ENCODE measurements around the gene TBL1X.

TBL1X gene

DNA sequence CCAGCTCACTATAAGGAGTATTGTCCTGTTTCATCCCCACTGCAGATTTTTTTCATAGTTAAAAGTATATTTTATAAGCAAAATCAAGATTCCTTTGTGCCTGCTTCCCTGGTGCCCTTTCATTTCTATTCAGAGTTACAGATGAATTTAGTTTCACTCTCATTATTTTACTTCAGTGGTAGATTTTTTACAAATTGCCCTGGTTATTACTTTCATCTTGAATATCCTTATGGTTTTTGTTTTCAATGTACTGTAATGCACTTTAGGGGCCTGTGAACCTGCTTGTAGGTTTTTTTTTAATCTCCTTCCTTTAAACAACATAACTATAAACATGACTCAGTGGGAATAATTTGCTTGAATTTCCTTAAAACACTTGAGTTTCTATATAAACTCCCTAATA, 174.0 kb downstream of the TBL1X start:
- no peak for DNase-seq

DNA sequence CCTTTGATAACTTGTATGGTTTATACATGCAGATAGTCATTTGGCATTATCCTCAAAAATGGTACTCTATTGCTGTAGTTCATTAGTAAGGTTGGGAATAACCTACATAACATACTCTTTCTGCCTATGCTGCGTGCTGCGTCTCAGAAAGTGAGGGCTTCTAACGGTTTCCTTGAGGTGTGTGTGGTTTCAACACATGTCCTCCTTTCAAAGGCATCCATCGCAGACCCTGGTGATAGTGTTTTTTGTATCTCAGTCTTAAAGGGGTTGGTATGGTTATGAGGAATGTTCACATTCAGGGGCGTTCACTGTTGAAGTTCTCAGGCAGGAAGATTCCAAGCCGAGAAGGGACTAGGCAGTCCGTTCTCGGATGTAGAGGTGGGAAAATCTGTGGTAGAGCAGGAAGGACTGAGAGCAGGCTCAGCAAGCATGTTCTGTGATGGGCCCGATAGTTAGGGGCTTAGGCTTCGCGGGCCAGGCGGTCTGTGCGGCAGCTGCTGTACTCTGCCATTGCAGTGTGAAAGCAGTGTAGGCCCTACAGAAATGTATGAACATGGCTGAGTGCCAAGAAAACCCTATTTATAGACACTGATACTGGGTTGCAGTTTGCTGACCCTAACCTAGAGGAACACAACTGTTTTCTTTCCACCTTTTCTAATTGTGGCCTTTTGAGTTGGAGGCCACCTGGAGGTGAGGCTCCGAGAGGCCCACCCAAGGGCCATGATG, 177.6 kb downstream of the TBL1X start:
- DNase-seq: no peak

DNA sequence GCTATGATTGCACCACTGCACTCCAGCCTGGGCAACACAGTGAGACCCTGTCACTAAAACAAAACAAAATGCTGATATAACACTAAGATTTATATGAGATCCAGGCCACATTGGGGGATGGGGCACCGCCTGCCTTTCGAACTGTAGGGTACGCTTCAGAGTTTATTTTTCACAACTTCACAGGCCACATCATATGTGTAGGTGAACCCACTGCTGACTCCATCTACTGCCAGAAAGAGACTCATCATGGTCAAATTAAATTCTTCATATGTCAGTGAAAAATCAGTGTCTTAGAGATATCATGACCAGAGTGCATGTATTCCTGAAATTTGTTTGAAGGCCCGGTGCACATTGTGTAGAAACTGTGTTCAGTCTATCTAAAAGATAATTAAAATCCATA, 178.9 kb downstream of the TBL1X start:
- no peak for DNase-seq

DNA sequence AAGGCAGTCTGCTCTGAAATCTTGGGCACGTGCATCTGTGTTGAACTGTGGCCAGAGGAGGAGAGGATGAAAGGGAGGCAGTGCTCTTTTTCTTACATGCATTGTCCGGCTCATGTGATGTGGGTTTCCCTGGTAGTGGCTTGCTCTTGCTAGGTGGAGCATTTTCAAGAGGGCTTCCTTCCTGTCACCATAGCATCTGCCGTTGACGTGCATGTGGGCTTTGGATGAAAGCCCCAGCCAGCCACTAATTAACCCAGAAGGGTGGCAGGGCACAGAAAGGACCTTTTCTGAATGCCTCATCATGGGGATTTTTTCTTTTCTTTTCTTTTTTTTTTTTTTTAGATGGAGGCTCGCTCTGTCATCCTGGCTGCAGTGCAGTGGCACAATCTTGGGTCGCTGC, 179.5 kb downstream of the TBL1X start:
- DNase-seq: no peak

DNA sequence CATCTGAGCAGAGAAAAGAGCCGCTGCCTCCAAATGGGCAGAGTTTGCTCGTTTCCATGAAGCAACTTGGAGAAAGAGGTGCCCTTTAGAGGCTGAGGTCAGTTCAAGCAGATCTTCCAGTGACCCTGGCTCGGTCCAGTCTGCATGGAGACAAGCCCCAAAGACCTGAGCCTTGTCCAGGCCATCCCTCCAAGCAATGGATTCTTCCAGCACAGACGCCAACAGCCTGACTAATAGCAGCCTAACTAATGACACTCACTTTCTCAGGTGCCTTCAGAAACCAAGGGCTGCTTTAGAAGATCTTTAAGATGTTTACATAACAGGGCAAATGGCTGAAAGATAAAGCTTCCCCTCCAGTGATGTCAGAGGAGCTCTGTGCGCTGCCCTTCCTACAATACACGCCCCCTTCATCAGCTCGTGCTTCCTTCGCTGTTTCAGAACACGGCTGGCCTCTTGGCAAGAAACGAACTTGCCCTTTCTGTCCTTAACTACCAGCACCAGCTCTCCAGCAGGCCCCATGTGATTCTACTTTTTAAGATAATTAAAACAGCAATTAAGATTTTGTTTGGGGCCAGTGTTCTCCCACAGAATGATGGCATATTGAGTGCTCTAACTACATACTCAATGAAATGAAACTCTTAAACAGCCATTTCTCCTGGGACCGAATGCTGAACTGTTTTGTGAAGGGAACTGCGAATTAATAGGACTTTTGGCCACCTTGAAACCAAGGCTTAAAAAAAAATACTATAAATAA, 181.8 kb downstream of the TBL1X start:
- no peak for DNase-seq

DNA sequence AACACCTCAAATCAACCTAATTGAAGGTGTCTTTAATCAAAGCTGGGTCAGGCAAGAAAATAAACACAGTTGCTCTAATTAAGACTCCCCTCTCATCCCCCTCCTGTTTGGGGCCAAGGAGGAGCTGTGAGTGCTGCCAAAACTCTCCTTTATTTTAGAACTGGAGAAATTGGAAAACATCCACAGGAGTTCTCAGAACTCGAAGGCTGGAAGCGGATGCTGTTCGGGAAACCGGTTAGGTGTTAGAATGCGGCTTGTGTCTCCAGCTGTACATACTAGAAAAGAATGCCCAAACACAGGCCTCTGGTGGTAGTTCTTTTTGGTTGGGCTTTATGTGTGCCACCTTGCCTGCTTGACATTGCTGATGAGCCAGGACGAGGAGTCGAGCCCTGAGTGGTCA, 182.6 kb downstream of the TBL1X start:
- no peak for DNase-seq

DNA sequence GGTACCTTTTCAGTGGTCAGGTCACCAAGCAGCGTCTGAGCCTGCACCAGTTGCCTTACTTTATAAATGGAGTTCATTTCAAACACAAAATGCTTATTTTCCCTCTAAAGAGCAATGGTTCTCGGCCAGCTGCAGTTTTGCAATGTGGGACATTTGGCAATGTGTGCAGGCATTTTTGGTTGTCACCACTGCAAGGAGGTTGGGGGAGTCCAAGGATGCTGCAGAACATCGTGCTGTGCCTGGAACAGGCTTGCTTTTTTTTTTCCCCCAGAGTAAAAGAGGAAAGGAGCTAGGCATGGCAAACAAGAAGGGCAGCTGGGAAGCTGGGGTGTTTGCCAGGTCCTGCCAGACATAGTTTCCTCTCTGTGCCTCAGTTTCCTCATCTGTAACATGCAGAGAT, 185.2 kb downstream of the TBL1X start:
- DNase-seq: no peak

DNA sequence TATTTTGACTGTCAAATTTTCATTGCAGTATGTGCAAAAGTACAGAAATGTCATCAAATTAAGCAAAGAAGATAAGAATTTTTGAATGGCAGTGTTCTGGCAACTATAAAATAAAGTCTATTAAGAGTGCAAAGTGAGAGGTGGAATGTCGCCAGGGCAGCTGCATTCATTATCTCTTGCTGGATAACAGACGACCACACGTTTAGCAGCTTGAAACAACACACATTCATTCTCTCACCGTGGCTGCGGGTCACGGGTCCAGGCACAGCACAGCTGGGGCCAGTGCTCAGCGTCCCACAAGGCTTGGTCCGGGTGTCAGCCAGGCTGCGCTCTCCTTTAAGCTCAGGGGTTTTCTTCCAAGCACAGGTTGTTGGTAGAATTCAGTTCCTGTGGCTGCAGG, 186.9 kb downstream of the TBL1X start:
- DNase-seq: no peak

DNA sequence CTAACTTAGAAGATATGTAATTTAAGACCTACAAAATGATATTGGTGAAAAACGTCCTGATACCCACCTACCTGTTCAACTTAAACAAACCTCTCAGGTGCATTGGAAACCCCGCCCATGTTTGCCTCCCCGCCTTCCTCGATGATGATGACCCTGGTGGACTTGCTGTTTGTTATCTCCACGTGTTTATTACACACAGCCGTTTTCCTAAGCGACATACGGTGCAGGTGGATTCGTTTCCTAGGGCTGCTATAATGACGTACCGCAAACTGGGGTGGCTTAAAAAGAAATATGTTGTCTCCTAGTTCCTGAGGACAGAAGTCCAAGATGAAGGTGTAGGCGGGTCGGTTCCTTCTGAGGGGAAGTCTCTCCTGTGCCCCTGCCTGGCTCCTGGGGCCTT, 190.1 kb downstream of the TBL1X start:
- DNase-seq: no peak

DNA sequence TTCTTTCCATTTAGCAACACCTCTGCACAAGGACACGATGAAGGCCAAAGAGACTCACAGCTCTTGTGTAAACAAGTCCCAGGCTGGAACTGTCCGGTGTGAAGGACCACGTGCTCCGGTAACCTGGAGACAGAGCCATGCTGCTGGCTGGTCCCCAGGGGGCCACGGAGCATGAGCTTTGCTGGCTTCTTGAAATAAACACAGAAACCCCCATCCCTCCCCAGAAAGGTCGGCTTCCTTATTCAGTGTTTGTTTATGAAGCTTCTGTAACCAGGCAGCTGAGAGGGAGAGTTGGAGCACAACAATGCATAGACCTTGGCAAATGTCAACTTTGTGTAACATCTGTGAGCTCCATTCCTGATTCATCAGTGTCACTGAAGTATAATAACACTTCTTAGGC, 191.4 kb downstream of the TBL1X start:
- DNase-seq: no peak

DNA sequence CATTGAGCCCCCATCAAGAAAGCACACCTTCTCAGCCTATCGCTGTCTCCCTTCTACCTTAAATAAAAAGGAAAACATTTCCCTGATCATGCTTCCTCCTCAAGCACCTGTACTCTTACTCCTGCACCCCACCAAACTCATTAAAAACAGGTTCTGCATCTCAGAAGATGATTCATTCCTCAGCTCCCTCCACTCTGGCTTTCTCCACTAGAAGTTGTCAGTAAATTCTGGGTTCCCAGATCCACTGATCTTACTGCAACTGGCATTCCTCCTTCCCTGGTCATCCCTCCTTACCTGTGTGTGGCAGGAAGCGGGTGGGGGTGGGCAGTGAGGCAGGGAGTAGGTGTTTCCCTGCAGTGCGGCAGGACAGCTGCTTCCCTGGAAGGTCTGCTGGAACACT, 192.0 kb downstream of the TBL1X start:
- DNase-seq: no peak

DNA sequence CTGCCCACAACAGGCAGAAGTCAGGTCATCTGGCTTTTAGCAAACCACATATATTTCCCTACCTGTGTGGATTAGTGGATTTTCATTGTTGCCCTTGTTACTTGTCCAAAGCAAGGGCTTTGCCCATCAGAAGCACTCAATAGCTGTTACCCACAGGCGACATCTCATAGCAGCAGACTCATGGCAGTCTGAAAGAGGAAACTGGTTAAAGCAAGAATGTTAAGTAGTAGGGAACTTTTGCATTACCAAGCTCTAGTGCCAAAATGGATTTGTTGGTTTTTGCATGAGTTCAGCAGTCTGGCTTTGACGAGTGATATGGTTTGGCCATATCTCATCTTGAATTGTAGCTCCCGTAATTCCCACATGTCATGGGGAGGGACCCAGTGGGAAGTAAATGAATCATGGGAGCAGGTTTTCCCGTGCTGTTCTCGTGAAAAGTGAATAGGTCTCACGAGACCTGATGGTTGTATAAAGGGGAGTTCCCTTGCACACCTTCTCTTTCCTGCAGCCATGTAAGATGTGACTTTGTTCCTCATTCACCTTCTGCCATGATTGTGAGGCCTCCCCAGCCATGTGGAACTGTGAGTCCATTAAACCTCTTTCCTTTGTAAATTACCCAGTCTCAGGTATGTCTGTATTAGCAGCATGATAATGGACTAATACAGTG, 192.9 kb downstream of the TBL1X start:
- DNase-seq: no peak

DNA sequence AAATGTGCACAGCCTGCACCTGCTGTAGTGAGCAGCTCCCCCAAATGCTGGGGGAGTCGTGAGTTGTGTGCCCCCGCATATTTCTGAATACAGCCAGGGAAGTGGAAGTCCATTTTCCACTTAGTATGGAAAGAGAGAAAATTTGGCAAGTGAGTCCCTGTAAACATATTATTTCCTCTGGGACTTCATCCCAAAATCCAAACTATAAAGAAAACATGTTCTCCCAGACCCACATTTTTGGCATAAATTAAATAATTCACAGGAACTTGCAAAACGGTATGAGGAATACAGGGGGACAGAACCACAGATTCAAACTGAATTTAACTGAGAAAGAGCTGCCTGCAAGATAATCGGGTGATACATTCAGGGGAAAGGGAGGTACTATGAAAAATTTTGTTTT, 193.6 kb downstream of the TBL1X start:
- DNase-seq: no peak

DNA sequence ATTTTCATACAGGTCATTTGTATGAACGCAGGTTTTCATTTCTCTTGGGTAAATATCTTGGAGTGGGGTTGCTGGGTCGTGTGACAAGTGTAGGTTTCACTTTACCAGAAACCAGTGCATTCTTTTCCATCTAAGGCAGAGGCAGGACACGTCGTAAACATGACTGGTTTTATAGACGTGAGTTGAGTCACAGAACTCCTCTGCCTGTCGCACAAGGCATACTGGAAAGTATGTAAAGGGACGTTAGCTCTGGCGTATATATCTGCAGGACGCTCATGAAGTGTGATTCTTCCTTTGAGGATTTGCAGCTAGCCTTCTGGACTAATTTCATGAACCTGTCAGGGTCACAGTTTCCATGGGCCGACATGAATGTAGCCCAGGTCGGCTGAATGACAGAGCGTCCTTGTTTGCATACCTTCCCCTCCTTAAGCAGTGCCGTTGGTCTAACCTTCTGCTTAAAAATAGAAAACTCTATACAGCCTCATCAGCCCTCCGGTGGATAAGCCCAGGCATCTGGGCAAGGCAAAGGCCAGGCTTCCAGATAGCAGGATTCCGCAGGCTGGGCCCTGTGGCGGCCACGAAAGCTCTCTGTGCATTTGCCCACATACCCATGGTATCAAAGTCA, 194.8 kb downstream of the TBL1X start:
- no peak for DNase-seq

DNA sequence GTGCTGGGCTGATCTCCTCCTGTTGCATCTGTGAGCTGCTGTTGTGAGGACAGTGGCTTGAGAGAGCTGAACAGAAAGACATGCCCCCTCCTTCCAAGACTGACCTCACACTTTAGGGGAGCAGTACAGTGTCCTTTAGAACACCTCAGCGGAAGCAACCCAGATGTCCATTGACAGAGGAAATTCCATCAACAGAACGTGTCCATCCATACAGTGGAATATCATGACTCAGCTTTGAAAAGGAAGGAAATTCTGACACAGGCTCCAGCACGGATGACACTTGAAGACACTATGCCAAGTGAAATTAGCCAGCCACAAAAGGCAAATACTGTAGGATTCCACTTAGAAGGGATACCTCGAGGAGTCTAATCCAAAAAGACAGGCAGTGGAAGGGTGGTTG, 197.3 kb downstream of the TBL1X start:
- DNase-seq: no peak

DNA sequence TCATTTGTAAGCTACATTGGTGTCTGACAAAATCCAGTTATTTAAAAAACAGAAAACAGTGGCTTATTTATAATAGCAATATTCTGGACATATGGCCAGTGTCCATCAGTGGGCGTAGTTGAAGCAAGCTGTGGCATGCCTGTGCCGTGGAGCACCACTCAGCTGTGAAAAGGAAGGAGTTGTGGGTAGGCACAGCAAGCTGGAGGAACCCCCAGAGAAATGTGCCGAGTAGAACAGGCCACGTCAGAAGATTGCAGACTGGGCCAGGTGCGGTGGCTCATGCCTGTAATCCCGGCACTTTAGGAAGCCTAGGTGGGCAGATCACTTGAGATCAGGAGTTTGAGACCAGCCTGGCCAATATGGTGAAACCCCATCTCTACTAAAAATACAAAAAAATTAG, 198.4 kb downstream of the TBL1X start:
- no peak for DNase-seq

DNA sequence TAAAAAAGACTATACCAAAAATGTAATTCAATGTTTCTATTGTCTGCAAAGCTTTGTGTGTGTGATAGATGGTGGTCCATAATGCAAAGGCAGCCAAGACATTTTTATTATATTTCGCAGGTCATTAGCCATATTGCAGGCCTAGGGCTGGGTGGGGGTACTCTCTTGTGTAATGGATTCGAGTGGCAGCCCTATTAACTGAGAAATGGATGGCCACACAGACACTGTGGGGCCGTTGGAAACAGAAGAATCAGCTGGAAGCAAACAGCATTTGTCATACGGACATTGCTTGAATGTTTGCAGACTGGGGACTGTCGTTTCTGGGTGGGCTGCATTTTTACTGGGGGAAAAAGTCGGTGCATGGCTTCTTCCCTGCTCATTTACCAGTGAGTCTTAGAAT, 199.4 kb downstream of the TBL1X start:
- DNase-seq: no peak

DNA sequence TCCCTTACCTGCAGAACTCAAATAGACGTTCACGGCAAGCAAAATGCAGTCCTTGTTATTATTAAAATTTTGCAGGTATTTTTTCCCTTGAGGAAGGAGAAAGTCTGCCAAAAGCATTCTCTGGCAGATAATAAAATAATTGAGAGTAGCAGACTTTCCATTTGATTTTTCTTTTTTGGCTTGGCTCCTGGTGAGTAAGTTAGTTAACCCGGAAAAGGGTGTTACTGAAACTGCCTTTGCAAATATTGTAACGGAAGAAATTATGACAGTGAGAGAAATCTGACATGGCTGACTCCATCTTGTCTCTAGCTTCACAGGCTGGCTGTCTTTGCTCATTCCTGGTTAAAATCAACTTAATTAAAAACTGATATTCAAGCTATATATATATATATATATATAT, 200.3 kb downstream of the TBL1X start:
- no peak for DNase-seq

DNA sequence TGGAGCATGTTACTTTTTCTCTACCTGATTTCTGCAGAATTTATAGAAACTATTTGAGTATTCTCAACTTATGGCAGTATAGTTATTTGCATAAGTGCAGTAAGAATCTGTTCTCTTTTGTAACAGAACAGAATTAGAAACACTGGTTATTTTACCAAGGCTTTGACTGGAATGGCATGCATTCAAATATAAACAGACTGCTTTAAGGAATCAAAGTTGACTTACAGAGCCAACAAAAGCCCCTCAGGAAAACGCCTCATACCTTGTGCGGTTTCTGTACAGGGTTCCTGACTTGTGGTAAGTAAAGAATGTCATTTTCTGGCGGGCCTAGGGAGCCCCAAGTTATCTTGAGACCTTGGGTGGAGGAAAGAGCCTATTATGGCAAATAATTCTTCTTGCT, 203.7 kb downstream of the TBL1X start:
- DNase-seq: no peak

DNA sequence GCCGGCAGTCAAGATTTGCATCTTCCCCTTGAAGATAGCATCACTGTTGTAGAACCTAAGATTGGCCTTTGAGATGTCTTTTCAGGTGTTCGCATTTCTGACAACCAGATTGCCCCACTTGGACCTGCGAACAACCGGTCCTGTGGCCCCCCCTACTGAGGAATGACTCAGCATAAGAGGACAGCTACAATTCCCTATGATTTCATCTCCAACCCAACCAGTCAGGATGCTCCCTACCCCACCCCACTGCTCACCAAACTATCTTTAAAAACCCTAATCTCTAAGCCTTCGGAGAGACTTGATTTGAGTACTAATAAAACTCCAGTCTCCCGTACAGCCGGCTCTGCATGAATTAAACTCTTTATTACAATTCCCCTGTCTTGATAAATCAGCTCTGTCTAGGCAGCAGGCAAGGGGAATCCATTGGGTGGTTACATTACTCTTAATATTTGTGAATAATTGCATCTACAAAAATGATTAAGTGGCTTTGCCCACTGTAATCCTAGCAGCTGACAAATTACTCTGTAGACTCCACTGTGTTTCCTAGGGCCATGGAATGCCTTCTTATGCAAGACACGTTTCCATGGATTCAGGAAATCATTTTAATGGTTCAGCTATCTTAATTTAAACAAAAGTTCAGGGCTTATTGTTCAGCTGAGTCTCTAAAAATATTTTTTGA, 205.4 kb downstream of the TBL1X start:
- no peak for DNase-seq

DNA sequence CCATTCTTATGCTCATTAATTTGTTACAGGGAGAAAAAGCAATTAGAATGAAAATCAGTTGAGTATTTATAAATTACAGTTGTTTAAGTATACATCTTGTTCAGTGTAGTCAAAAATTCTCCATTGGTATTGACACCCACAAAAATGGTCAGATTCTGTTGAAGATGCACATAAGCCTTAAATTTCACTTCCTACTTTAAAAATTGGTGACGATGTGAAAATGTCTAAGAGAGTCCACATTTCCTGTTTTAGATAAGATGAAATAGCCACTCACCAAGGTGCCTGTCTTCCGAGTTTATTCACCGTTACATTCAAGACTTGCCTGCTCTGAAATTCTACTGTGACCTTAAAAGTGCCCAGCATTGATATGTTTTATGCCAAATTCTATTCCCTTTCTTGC, 207.1 kb downstream of the TBL1X start:
- no peak for DNase-seq

DNA sequence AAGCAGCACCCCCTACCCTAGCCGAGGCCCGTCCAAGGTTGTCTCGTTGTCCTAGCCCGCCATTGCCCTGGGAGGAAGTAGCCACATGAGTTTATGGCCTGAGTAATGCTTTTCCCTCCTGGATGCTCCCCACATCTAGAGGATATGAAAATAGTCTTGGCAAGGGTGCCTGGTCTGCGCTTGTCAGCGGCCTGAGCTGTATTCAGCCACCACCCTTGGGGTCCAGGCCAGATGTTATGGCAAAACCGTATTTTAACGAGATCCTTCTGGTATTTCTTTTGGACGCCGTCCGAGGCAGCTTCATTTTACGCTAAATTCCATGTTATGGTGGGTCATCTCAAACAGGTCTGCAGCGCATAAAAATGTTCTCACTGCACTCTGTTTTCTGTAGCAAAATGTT, 211.4 kb downstream of the TBL1X start:
- no peak for DNase-seq

DNA sequence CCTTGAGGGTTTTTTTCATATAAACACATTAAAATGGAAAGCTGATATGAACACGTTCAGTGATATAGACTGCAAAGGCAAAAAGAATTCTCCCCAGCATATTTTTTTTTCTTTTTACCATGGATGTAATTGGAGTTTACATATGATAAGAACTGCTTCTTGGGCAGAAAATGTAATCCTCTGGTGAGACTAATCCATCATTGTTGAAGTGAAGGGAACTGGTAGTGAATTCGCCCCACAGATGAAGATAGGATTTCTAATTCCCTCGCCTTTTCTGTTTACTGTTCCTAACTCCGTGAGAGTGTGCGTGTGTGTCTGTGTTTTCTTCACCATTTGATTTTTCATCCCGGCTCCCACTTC, 211.9 kb downstream of the TBL1X start:
- DNase-seq: no peak

All from NCI-H1436 (cell line).